Keratinocyte (primary cell): Measurements from ENCODE around the gene THAP2. TPM values are rescaled to one million over a fixed set of nuclear protein-coding genes. Genes with fewer than 3 reads are reported as not detected.

Source experiments
- DNase-seq: peaks from one replicate; pipeline ENCODE4 v3.0.0-alpha.2; 2011; ENCODE audit warnings: low read depth, missing footprints, low spot score
- FAIRE-seq: peaks from 2 replicates; lab custom pipeline; 2011; peaks lifted over from hg19 to GRCh38; lab: Jason Lieb, UNC
- H2AFZ ChIP-seq: 2 replicates; pipeline ENCODE4 v1.6.0; 2012; ENCODE audit warnings: low read length, control low read depth, inconsistent platforms; ENCODE audit not compliant: control insufficient read depth
- H3K27ac ChIP-seq: 2 replicates; pipeline ENCODE4 v1.5.1; 2011; ENCODE audit warnings: low read length; ENCODE audit not compliant: control insufficient read depth, insufficient read depth
- H3K27me3 ChIP-seq: 3 replicates; pipeline ENCODE4 v1.6.0; 2011; ENCODE audit warnings: low read length; ENCODE audit not compliant: control insufficient read depth, insufficient read depth; ENCODE audit errors: extremely low read depth
- H3K36me3 ChIP-seq, 2 experiments: 2 replicates in 1 of 2; 3 replicates in 1 of 2; pipeline ENCODE4 v1.5.1; 2011; ENCODE audit warnings: low read length in 2 of 2, mild to moderate bottlenecking in 1 of 2; ENCODE audit not compliant: control insufficient read depth in 2 of 2, insufficient read depth in 2 of 2; ENCODE audit errors: extremely low read depth in 1 of 2
- H3K4me1 ChIP-seq: 3 replicates; pipeline ENCODE4 v1.5.1; 2011; ENCODE audit warnings: low read length; ENCODE audit not compliant: control insufficient read depth, insufficient read depth; ENCODE audit errors: extremely low read depth
- H3K4me2 ChIP-seq: 3 replicates; pipeline ENCODE4 v1.6.0; 2011; ENCODE audit warnings: low read depth, low read length; ENCODE audit not compliant: control insufficient read depth, insufficient read depth; ENCODE audit errors: extremely low read depth
- H3K4me3 ChIP-seq, 3 experiments: fragments of 200-600 bp in 1 of 3; sonication (generic) in 1 of 3; 2 replicates in 2 of 3; 3 replicates in 1 of 3; pipeline ENCODE4 v1.5.1; 2011 to 2016; ENCODE audit warnings: low read length in 3 of 3, mild to moderate bottlenecking in 3 of 3, control low read depth in 2 of 3, inconsistent platforms in 1 of 3, low read depth in 1 of 3, mixed read lengths in 1 of 3, mixed run types in 1 of 3, moderate library complexity in 1 of 3; ENCODE audit not compliant: control insufficient read depth in 2 of 3, insufficient read depth in 2 of 3; ENCODE audit errors: extremely low read depth in 1 of 3
- H3K79me2 ChIP-seq: 2 replicates; pipeline ENCODE4 v1.6.0; 2012; ENCODE audit warnings: low read length; ENCODE audit not compliant: control insufficient read depth, insufficient read depth
- H3K9ac ChIP-seq: 3 replicates; pipeline ENCODE4 v1.6.0; 2011; ENCODE audit warnings: low read length; ENCODE audit not compliant: control insufficient read depth, insufficient read depth; ENCODE audit errors: extremely low read depth
- H3K9me1 ChIP-seq: 3 replicates; pipeline ENCODE4 v1.6.0; 2011; ENCODE audit warnings: low read length; ENCODE audit not compliant: control insufficient read depth, insufficient read depth; ENCODE audit errors: extremely low read depth
- H3K9me3 ChIP-seq: 2 replicates; pipeline ENCODE4 v1.5.1; 2012; ENCODE audit warnings: low read depth, low read length; ENCODE audit not compliant: control insufficient read depth
- H4K20me1 ChIP-seq: 3 replicates; pipeline ENCODE4 v1.6.0; 2011; ENCODE audit warnings: low read length; ENCODE audit not compliant: control insufficient read depth, insufficient read depth; ENCODE audit errors: extremely low read depth
- CTCF ChIP-seq, 3 experiments: IDR thresholded peaks in 1 of 3; conservative IDR thresholded peaks in 1 of 3; optimal IDR thresholded peaks in 1 of 3; 2 replicates in 2 of 3; 3 replicates in 1 of 3; pipeline versions ENCODE3 to v1.5.1; 2011; ENCODE audit warnings: low read length in 3 of 3, mild to moderate bottlenecking in 3 of 3, moderate library complexity in 2 of 3, control low read depth in 1 of 3, inconsistent platforms in 1 of 3; ENCODE audit not compliant: insufficient read depth in 2 of 3; ENCODE audit errors: extremely low read depth in 1 of 3
- EZH2 ChIP-seq: IDR thresholded peaks from one replicate; pipeline ENCODE4 v1.6.1; 2012; ENCODE audit warnings: inconsistent platforms, mild to moderate bottlenecking, low read length, moderate library complexity
- dilution Hi-C: fragments of 300-500 bp; cut with MboI; formaldehyde crosslinking; loops from one replicate; pipeline ENCODE4 v1.7.0; 2020; ENCODE audit warnings: low sequenced_read_pairs; ENCODE audit not compliant: extremely low pct_ligation_motif_present
- polyA plus RNA-seq, 5 experiments: library from polyadenylated mRNA; depleted of rRNA in 3 of 5; stranded (reverse) in 3 of 5; stranded (forward) in 1 of 5; unstranded in 1 of 5; fragments of >200 nt; gene quantifications; 1 replicate in 1 of 5; 2 replicates in 3 of 5; 3 replicates in 1 of 5; pipeline versions ENCODE4 v1.2.1 to v1.2.3, GENCODE V29; 2011 to 2012; ENCODE audit warnings: missing spikeins in 2 of 5, low read depth in 1 of 5, low replicate concordance in 1 of 5

The THAP2 gene
- polyA plus RNA-seq, 1 donor (not counting 4 experiments of a cell fraction or from before 2014, with no cell fraction given): 4.4 TPM

GRCh38 chr12:71648537-71648936 is 15.6 kb upstream of the THAP2 start:
- FAIRE-seq: no peak
- no peaks in the 10 kb centered on the region for H3K9me1 ChIP-seq
- TF ChIP-seq CTCF (optimal IDR thresholded peaks at IDR 0.05 in 1 of 3, IDR thresholded peaks at IDR 0.05 in 1 of 3, conservative IDR thresholded peaks at IDR 0.05 in 1 of 3; ENCODE audit: extremely low read depth in 1 of 3, insufficient read depth in 2 of 3, low read length in 3 of 3): no peak
- TF ChIP-seq EZH2: no peak
- H3K27ac ChIP-seq: no peak overlapping the region
- no peaks in the 10 kb centered on the region for H3K4me1 ChIP-seq
- H3K4me2 ChIP-seq: no peak overlapping the region
- no peaks in the 10 kb centered on the region for H4K20me1 ChIP-seq
- no peaks in the 10 kb centered on the region for H3K9me3 ChIP-seq
- no peak overlapping the region for H3K4me3 ChIP-seq
- peaks cover 19 to 25% of the 10 kb centered on the region in 2 experiments for H3K36me3 ChIP-seq
- no peak overlapping the region for H2AFZ ChIP-seq
- no peaks in the 10 kb centered on the region for H3K27me3 ChIP-seq
- no peak overlapping the region for H3K9ac ChIP-seq
- no peak for DNase-seq
- dilution Hi-C loops: no loop called here
- peaks cover 60% of the 10 kb centered on the region for H3K79me2 ChIP-seq

GRCh38 chr12:71649401-71649800 is 14.7 kb upstream of the THAP2 start:
- FAIRE-seq: no peak
- Histone ChIP-seq H3K4me2 (no peak overlapping the region), H3K4me3 (no peak overlapping the region), H3K79me2 (peaks cover 69% of the 10 kb centered on the region), H3K27ac (no peak overlapping the region), H4K20me1 (no peaks in the 10 kb centered on the region), H3K36me3 (peaks cover 18 to 20% of the 10 kb centered on the region in 2 experiments), H3K4me1 (no peaks in the 10 kb centered on the region), H3K9ac (no peak overlapping the region), H3K9me1 (no peaks in the 10 kb centered on the region), H2AFZ (no peak overlapping the region), H3K27me3 (no peaks in the 10 kb centered on the region), H3K9me3 (no peaks in the 10 kb centered on the region)
- dilution Hi-C loops: no loop called here
- TF ChIP-seq CTCF (optimal IDR thresholded peaks at IDR 0.05 in 1 of 3, IDR thresholded peaks at IDR 0.05 in 1 of 3, conservative IDR thresholded peaks at IDR 0.05 in 1 of 3; ENCODE audit: extremely low read depth in 1 of 3, insufficient read depth in 2 of 3, low read length in 3 of 3) (no peak), EZH2 (no peak)
- no peak for DNase-seq
